ENCODE data around the gene ZBTB7A. TPM values are rescaled to one million over a fixed set of nuclear protein-coding genes. Genes with fewer than 3 reads are reported as not detected.
A peak's percentile ranks its signal among the peaks of the same experiment; 100 is the strongest.

The ZBTB7A gene
- total and polyA plus RNA-seq, 2 of the 4 experiments (the other 2 are of a cell fraction) = 3.2 to 10.3 TPM

DNA sequence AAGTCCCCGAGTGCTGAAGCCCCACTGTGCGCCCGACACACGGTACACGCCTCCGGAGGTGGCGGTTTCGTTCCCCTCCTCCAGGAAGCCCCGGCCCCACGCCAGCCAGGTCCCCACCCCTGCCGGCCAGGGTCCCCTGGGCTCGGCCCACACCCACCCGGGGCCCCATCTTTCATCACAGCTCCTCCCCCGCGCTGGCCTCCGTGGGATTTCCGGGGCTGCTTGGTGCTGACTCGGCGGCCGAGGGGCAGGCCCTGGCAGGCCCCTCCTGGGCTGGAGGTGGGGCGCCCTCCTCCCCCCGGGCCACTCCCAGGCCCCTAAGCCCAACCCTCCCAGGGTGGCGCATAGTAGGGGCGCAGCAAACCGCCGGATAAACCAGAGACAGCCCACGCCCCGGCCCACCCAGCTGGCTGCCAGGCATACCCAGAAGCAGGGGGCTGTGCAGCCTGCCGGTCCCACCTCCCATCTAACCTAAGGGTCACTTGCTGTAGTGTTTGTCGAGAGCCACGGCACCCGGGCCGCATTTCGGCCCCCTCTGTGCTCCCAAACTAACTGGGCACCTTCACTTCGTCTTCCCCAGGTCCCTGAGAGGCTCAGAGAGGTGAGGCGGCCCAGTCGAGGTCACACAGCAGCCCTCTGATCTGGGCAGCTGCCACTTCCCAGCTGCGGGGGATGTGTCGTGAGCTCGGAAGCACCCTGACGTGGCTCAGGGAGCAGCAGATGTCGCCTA, 6.6 kb downstream of the ZBTB7A start (continued):
- no peak for TF ChIP-seq SMC3 (IDR thresholded peaks at IDR 0.05; ENCODE audit: low read depth, low read length)

DNA sequence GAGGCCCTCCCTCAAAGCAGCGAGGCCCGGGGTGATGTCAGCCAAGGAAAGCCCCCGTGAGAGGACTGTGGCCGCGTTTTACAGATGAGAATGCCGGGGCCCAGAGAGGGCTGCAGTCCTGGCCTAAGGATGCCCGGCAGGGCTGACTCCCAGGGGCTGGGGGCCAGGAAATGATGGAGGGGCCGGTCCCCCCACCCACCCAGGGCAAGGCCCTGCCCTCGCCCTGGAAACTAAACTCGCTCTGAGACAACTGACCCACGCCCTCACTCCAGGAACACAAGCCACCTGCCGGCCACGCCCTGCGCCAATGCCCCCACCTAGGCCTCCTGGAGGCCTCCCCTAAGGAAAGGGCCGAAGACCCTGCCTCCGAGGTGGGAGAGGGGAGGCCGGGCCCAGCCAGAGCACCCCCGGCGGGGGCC, 7.2 kb downstream of the ZBTB7A start:
- Histone ChIP-seq H3K4me3 (ENCODE audit: insufficient read depth, low read depth, low read length) (no peak overlapping the region), H3K4me1 (ENCODE audit: control insufficient read depth, insufficient read depth, low read length) (peaks cover 45% of the 10 kb centered on the region), H2AK9ac (replicated peaks; ENCODE audit: low read depth, low read length, poor library complexity) (peak overlapping the region; percentile 60), H3K4ac (ENCODE audit: low read depth, low read length) (peak overlapping the region; percentile 22), H3K36me3 (ENCODE audit: control insufficient read depth, insufficient read depth, low read length) (peaks cover 32% of the 10 kb centered on the region), H3K9ac (ENCODE audit: low read depth, low read length) (peak overlapping the region; percentile 58; the same call in 1 of the 2 replicates), H3K27ac (ENCODE audit: insufficient read depth, low read length) (peak overlapping the region; percentile 92), H2BK5ac (ENCODE audit: low read depth, low read length, poor library complexity, severe bottlenecking) (peak overlapping the region; percentile 90), H3K56ac (ENCODE audit: extremely low read depth, insufficient read depth, low read length) (no peak overlapping the region), H4K20me1 (ENCODE audit: insufficient read depth, low read length) (peaks cover 97% of the 10 kb centered on the region), H4K5ac (ENCODE audit: low read depth, low read length) (no peak overlapping the region), H3K9me1 (ENCODE audit: insufficient read depth, low read length) (no peaks in the 10 kb centered on the region), H3K79me1 (ENCODE audit: low read depth in 1 of 2, low read length in 2 of 2) (peaks cover 3 to 50% of the 10 kb centered on the region in 2 experiments; a peak in 3 of 4 replicates), H4K91ac (ENCODE audit: insufficient read depth, low read depth, low read length) (no peak overlapping the region), H2AFZ (replicated peaks; ENCODE audit: low read length, poor library complexity) (no peak overlapping the region), H3K27me3 (ENCODE audit: control insufficient read depth, insufficient read depth, low read length) (no peaks in the 10 kb centered on the region), H3K18ac (ENCODE audit: low read depth, low read length) (no peak overlapping the region), H2BK20ac (ENCODE audit: low read depth, low read length) (no peak overlapping the region), H2AK5ac (ENCODE audit: low read depth, low read length) (peak overlapping the region; percentile 31), H2BK15ac (ENCODE audit: low read depth, low read length) (no peak overlapping the region), H3K23ac (ENCODE audit: low read depth, low read length) (peak overlapping the region; percentile 64; the same call in 1 of the 2 replicates), H3K4me2 (ENCODE audit: low read depth, low read length) (no peak overlapping the region), H2BK120ac (ENCODE audit: low read depth, low read length) (no peak overlapping the region), H4K8ac (ENCODE audit: low read depth in 2 of 2, low read length in 2 of 2) (peak overlapping the region in 1 of 2 experiments; percentile 79; a peak in 1 of 4 replicates), H3K9me3 (ENCODE audit: control insufficient read depth, insufficient read depth, low read length) (no peaks in the 10 kb centered on the region), H3K14ac (replicated peaks; ENCODE audit: low read depth, low read length) (0 out of 2 replicates have a peak overlapping the region, but pooled peaks have one; percentile 18)
- in situ Hi-C loops (cut with MboI; ENCODE audit: low sequenced_read_pairs) (no loop called here), dilution Hi-C loops (cut with HindIII; ENCODE audit: low sequenced_read_pairs, unreplicated experiment) (no loop called here), intact Hi-C loops (cut with micrococcal nuclease) (no loop called here)
- 45% methylated on average over 4 of the region's 19 CpGs; no CpG with 5 or more reads in 1 of the 2 experiments for WGBS, 2 experiments (ENCODE audit: extremely low coverage in 2 of 2, insufficient read length in 1 of 2)
- CTCF ChIA-PET = no interaction called here
- ATAC-seq (ENCODE audit: low read depth) = no peak
- no TSS peak for BruUV-seq (replicated peaks)
- POLR2A ChIA-PET (ENCODE audit: unreplicated experiment) = no interaction called here
- DNase-seq = no peak
- TF ChIP-seq, protein P1, sequence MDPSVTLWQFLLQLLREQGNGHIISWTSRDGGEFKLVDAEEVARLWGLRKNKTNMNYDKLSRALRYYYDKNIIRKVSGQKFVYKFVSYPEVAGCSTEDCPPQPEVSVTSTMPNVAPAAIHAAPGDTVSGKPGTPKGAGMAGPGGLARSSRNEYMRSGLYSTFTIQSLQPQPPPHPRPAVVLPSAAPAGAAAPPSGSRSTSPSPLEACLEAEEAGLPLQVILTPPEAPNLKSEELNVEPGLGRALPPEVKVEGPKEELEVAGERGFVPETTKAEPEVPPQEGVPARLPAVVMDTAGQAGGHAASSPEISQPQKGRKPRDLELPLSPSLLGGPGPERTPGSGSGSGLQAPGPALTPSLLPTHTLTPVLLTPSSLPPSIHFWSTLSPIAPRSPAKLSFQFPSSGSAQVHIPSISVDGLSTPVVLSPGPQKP (IDR thresholded peaks at IDR 0.05; ENCODE audit: borderline replicate concordance, low read depth, low read length) = no peak
- no peak for TF ChIP-seq MAFK (IDR thresholded peaks at IDR 0.05; ENCODE audit: low read depth, low read length)
- TF ChIP-seq, protein P2, sequence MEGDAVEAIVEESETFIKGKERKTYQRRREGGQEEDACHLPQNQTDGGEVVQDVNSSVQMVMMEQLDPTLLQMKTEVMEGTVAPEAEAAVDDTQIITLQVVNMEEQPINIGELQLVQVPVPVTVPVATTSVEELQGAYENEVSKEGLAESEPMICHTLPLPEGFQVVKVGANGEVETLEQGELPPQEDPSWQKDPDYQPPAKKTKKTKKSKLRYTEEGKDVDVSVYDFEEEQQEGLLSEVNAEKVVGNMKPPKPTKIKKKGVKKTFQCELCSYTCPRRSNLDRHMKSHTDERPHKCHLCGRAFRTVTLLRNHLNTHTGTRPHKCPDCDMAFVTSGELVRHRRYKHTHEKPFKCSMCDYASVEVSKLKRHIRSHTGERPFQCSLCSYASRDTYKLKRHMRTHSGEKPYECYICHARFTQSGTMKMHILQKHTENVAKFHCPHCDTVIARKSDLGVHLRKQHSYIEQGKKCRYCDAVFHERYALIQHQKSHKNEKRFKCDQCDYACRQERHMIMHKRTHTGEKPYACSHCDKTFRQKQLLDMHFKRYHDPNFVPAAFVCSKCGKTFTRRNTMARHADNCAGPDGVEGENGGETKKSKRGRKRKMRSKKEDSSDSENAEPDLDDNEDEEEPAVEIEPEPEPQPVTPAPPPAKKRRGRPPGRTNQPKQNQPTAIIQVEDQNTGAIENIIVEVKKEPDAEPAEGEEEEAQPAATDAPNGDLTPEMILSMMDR (conservative IDR thresholded peaks at IDR 0.05; ENCODE audit: low read depth, low read length) = no peak
- no peak for TF ChIP-seq MXI1 (IDR thresholded peaks at IDR 0.05; ENCODE audit: borderline replicate concordance, low read depth, low read length)
- TF ChIP-seq BHLHE40 (IDR thresholded peaks at IDR 0.05; ENCODE audit: low read depth, low read length) = no peak
- TF ChIP-seq FOS (IDR thresholded peaks at IDR 0.05; ENCODE audit: low read depth, low read length) = no peak
- TF ChIP-seq, protein P3, sequence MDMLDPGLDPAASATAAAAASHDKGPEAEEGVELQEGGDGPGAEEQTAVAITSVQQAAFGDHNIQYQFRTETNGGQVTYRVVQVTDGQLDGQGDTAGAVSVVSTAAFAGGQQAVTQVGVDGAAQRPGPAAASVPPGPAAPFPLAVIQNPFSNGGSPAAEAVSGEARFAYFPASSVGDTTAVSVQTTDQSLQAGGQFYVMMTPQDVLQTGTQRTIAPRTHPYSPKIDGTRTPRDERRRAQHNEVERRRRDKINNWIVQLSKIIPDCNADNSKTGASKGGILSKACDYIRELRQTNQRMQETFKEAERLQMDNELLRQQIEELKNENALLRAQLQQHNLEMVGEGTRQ (IDR thresholded peaks at IDR 0.05; ENCODE audit: low read depth, low read length) = no peak
- no peak for TF ChIP-seq RAD21 (IDR thresholded peaks at IDR 0.05; ENCODE audit: low read length)
- TF ChIP-seq POLR2A (IDR thresholded peaks at IDR 0.05; ENCODE audit: low read depth, low read length) = no peak
- no peak for TF ChIP-seq SMC3 (IDR thresholded peaks at IDR 0.05; ENCODE audit: low read depth, low read length)
- TF ChIP-seq CEBPB (IDR thresholded peaks at IDR 0.05; ENCODE audit: low read depth, low read length) = no peak
- TF ChIP-seq RCOR1 (IDR thresholded peaks at IDR 0.05; ENCODE audit: insufficient replicate concordance, low read length) = no peak
- no peak for TF ChIP-seq CHD1 (IDR thresholded peaks at IDR 0.05; ENCODE audit: low read depth, low read length)
